Measurements from ENCODE around the gene SLC29A4. TPM values are rescaled to one million over a fixed set of nuclear protein-coding genes. Genes with fewer than 3 reads are reported as not detected.
"Not testable (repeated sequence)": the region's sequence is repeated elsewhere in the genome, so short reads cannot be mapped to it uniquely, and the experiment has no call there.

The SLC29A4 gene
- polyA plus RNA-seq, 3 donors = 0.21 to 0.29 (median 0.26) TPM

- H3K27me3 Mint-ChIP-seq (ENCODE audit: low read depth in 3 of 3); H3K27ac ChIP-seq (ENCODE audit: low read depth in 1 of 2, low read length in 2 of 2); H3K9me3 ChIP-seq (replicated peaks in 1 of 2; ENCODE audit: control insufficient read depth in 1 of 2, insufficient read depth in 1 of 2, low read length in 2 of 2); H3K4me2 ChIP-seq (replicated peaks; ENCODE audit: extremely low read depth, low read length, poor library complexity, severe bottlenecking); intact Hi-C loops (cut with micrococcal nuclease); H3K9me3 Mint-ChIP-seq; H3K27ac Mint-ChIP-seq; H3K79me2 ChIP-seq (ENCODE audit: insufficient read depth, low read length); H2AFZ ChIP-seq (ENCODE audit: insufficient read depth, low read depth, low read length, poor library complexity, severe bottlenecking); DNase-seq; H3K4me1 ChIP-seq (ENCODE audit: control insufficient read depth in 1 of 2, insufficient read depth in 2 of 2, low read length in 2 of 2); H3K4me3 Mint-ChIP-seq; H3K4me1 Mint-ChIP-seq; H3K9ac ChIP-seq (ENCODE audit: insufficient read depth, low read length, poor library complexity, severe bottlenecking); H3K27me3 ChIP-seq (ENCODE audit: control insufficient read depth in 2 of 2, insufficient read depth in 2 of 2, low read length in 2 of 2); H3K4me3 ChIP-seq (replicated peaks in 1 of 3; ENCODE audit: low read depth in 2 of 3, low read length in 3 of 3): not testable (repeated sequence)
- H3K36me3 Mint-ChIP-seq = peaks cover 36 to 63% of the 10 kb centered on the region in 2 donors
- Histone ChIP-seq H3K36me3 (replicated peaks in 1 of 2; ENCODE audit: control insufficient read depth in 1 of 2, insufficient read depth in 2 of 2, low read length in 2 of 2) (peaks cover 35 to 44% of the 10 kb centered on the region in 2 donors), H4K20me1 (ENCODE audit: insufficient read depth, low read length) (peaks cover 32% of the 10 kb centered on the region)
- 96% methylated on average over 33 of the region's 39 CpGs for WGBS (ENCODE audit: insufficient coverage)
These were observed 24.7 kb downstream of the SLC29A4 start for GRCh38 chr7:5307221-5308142.

GRCh38 chr7:5309146-5309545 is 26.4 kb downstream of the SLC29A4 start:
- no peak overlapping the region for H3K4me3 ChIP-seq (replicated peaks in 1 of 3; ENCODE audit: low read depth in 2 of 3, low read length in 3 of 3)
- Mint-ChIP-seq H3K27ac (no peak overlapping the region), H3K4me1 (no peaks in the 10 kb centered on the region), H3K4me3 (no peak overlapping the region), H3K36me3 (peaks cover 41 to 78% of the 10 kb centered on the region in 2 donors), H3K9me3 (no peaks in the 10 kb centered on the region), H3K27me3 (ENCODE audit: low read depth in 3 of 3) (peaks cover 0 to 2% (median 0%) of the 10 kb centered on the region in 3 donors)
- no peak for DNase-seq
- H3K9me3 ChIP-seq (replicated peaks in 1 of 2; ENCODE audit: control insufficient read depth in 1 of 2, insufficient read depth in 1 of 2, low read length in 2 of 2) = no peaks in the 10 kb centered on the region
- no peak overlapping the region for H3K4me2 ChIP-seq (replicated peaks; ENCODE audit: extremely low read depth, low read length, poor library complexity, severe bottlenecking)
- no peaks in the 10 kb centered on the region for H3K27me3 ChIP-seq (ENCODE audit: control insufficient read depth in 2 of 2, insufficient read depth in 2 of 2, low read length in 2 of 2)
- no peak overlapping the region for H2AFZ ChIP-seq (ENCODE audit: insufficient read depth, low read depth, low read length, poor library complexity, severe bottlenecking)
- peaks cover 32% of the 10 kb centered on the region for H4K20me1 ChIP-seq (ENCODE audit: insufficient read depth, low read length)
- intact Hi-C loops (cut with micrococcal nuclease) = no loop called here
- WGBS (ENCODE audit: insufficient coverage) = 95% methylated on average over 16 of the region's 25 CpGs
- no peak for TF ChIP-seq CTCF (IDR thresholded peaks at IDR 0.05)
- H3K4me1 ChIP-seq (ENCODE audit: control insufficient read depth in 1 of 2, insufficient read depth in 2 of 2, low read length in 2 of 2) = no peaks in the 10 kb centered on the region
- H3K9ac ChIP-seq (ENCODE audit: insufficient read depth, low read length, poor library complexity, severe bottlenecking) = no peak overlapping the region
- no peaks in the 10 kb centered on the region for H3K79me2 ChIP-seq (ENCODE audit: insufficient read depth, low read length)
- peaks cover 47 to 58% of the 10 kb centered on the region in 2 donors for H3K36me3 ChIP-seq (replicated peaks in 1 of 2; ENCODE audit: control insufficient read depth in 1 of 2, insufficient read depth in 2 of 2, low read length in 2 of 2)
- no peak overlapping the region for H3K27ac ChIP-seq (ENCODE audit: low read depth in 1 of 2, low read length in 2 of 2)
